ENCODE data around the gene PRCP.

The PRCP gene

GRCh38 chr11:82823647-82824619, 76.3 kb downstream of the PRCP start:
- no peak for DNase-seq

GRCh38 chr11:82818409-82819043, 81.7 kb downstream of the PRCP start:
- no peak for DNase-seq

GRCh38 chr11:82815406-82815805, 84.8 kb downstream of the PRCP start:
- DNase-seq, result no peak

- no peak for DNase-seq
Measured at GRCh38 chr11:82814379-82814778, 85.9 kb downstream of the PRCP start.

GRCh38 chr11:82811369-82811768, 88.9 kb downstream of the PRCP start:
- DNase-seq, result no peak

GRCh38 chr11:82810738-82811137, 89.5 kb downstream of the PRCP start:
- DNase-seq, result no peak

- no peak for DNase-seq
Measured at GRCh38 chr11:82810326-82810725, 89.9 kb downstream of the PRCP start.

- no peak for DNase-seq
Measured at GRCh38 chr11:82807646-82808045, 92.6 kb downstream of the PRCP start.

GRCh38 chr11:82802710-82803109, 97.5 kb downstream of the PRCP start:
- no peak for DNase-seq

- DNase-seq, result no peak
Measured at GRCh38 chr11:82796998-82797961, 103.0 kb downstream of the PRCP start.

GRCh38 chr11:82794490-82794889, 105.7 kb downstream of the PRCP start:
- no peak for DNase-seq

GRCh38 chr11:82792822-82793569, 107.2 kb downstream of the PRCP start:
- no peak for DNase-seq

- DNase-seq, result no peak
Measured at GRCh38 chr11:82792319-82792718, 107.9 kb downstream of the PRCP start.

GRCh38 chr11:82791779-82792178, 108.5 kb downstream of the PRCP start:
- DNase-seq, result no peak

GRCh38 chr11:82790723-82791484, 109.3 kb downstream of the PRCP start:
- DNase-seq, result no peak

- DNase-seq, result no peak
Measured at GRCh38 chr11:82787981-82788380, 112.2 kb downstream of the PRCP start.

- no peak for DNase-seq
Measured at GRCh38 chr11:82786836-82787235, 113.4 kb downstream of the PRCP start.

GRCh38 chr11:82786001-82786400, 114.2 kb downstream of the PRCP start:
- DNase-seq, result no peak

GRCh38 chr11:82782825-82783374, 117.3 kb downstream of the PRCP start:
- DNase-seq, result no peak

- no peak for DNase-seq
Measured at GRCh38 chr11:82778776-82779175, 121.5 kb downstream of the PRCP start.

GRCh38 chr11:82776377-82776776, 123.9 kb downstream of the PRCP start:
- DNase-seq, result no peak
